Stimulated activated CD4-positive, alpha-beta T cell treated with anti-CD3 and anti-CD28 coated beads, Interleukin-12 subunit alpha, Interleukin-12 subunit beta, amount 100 ng/mL, for 24 hours (primary cell): ENCODE data around the gene MBOAT1.

ENCODE experiments used
- DNase-seq, 2 experiments: peaks; one replicate each; pipeline ENCODE4 v3.0.0-alpha.2; 2020; ENCODE audit warnings: low read depth in 2 of 2

The MBOAT1 gene

GRCh38 chr6:20105838-20106237 lies 106.4 kb downstream of the MBOAT1 start:
- no peak for DNase-seq

GRCh38 chr6:20104696-20105095 lies 107.6 kb downstream of the MBOAT1 start:
- DNase-seq = no peak

GRCh38 chr6:20102397-20103073 lies 109.7 kb downstream of the MBOAT1 start:
- DNase-seq = no peak

GRCh38 chr6:20099156-20099555 lies 113.1 kb downstream of the MBOAT1 start:
- DNase-seq = no peak

- DNase-seq = no peak
These were observed 113.9 kb downstream of the MBOAT1 start for GRCh38 chr6:20098267-20098876.

- no peak for DNase-seq
These were observed 115.7 kb downstream of the MBOAT1 start for GRCh38 chr6:20096536-20096935.

GRCh38 chr6:20095436-20095835 lies 116.8 kb downstream of the MBOAT1 start:
- DNase-seq = no peak

- no peak for DNase-seq
These were observed 120.2 kb downstream of the MBOAT1 start for GRCh38 chr6:20092071-20092566.

GRCh38 chr6:20086992-20087391 lies 125.3 kb downstream of the MBOAT1 start:
- DNase-seq = no peak

- DNase-seq = no peak
These were observed 126.5 kb downstream of the MBOAT1 start for GRCh38 chr6:20085817-20086216.

- DNase-seq = no peak
These were observed 127.9 kb downstream of the MBOAT1 start for GRCh38 chr6:20084411-20084810.

GRCh38 chr6:20071998-20072397 lies 140.3 kb downstream of the MBOAT1 start:
- no peak for DNase-seq

- no peak for DNase-seq
These were observed 142.2 kb downstream of the MBOAT1 start for GRCh38 chr6:20070047-20070446.

GRCh38 chr6:20069021-20069522 lies 143.2 kb downstream of the MBOAT1 start:
- no peak for DNase-seq

- DNase-seq = no peak
These were observed 143.8 kb downstream of the MBOAT1 start for GRCh38 chr6:20068421-20068988.

GRCh38 chr6:20061952-20062351 lies 150.3 kb downstream of the MBOAT1 start:
- DNase-seq = no peak

- DNase-seq = no peak
These were observed 152.0 kb downstream of the MBOAT1 start for GRCh38 chr6:20060252-20060651.

- no peak for DNase-seq
These were observed 153.4 kb downstream of the MBOAT1 start for GRCh38 chr6:20058912-20059311.

GRCh38 chr6:20058121-20058905 lies 154.0 kb downstream of the MBOAT1 start:
- DNase-seq = no peak

GRCh38 chr6:20056350-20056992 lies 155.8 kb downstream of the MBOAT1 start:
- no peak for DNase-seq

GRCh38 chr6:20055916-20056315 lies 156.4 kb downstream of the MBOAT1 start:
- no peak for DNase-seq
